ENCODE results near the gene SEMA5B.

- TF ChIP-seq, protein P1, sequence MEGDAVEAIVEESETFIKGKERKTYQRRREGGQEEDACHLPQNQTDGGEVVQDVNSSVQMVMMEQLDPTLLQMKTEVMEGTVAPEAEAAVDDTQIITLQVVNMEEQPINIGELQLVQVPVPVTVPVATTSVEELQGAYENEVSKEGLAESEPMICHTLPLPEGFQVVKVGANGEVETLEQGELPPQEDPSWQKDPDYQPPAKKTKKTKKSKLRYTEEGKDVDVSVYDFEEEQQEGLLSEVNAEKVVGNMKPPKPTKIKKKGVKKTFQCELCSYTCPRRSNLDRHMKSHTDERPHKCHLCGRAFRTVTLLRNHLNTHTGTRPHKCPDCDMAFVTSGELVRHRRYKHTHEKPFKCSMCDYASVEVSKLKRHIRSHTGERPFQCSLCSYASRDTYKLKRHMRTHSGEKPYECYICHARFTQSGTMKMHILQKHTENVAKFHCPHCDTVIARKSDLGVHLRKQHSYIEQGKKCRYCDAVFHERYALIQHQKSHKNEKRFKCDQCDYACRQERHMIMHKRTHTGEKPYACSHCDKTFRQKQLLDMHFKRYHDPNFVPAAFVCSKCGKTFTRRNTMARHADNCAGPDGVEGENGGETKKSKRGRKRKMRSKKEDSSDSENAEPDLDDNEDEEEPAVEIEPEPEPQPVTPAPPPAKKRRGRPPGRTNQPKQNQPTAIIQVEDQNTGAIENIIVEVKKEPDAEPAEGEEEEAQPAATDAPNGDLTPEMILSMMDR (IDR thresholded peaks at IDR 0.05; ENCODE audit: insufficient read depth, low read length, poor library complexity, severe bottlenecking), result no peak
- TF ChIP-seq EZH2phosphoT487 (conservative IDR thresholded peaks at IDR 0.05; ENCODE audit: low read length), result no peak
Measured at GRCh38 chr3:122942239-122942638, 85.3 kb downstream of the SEMA5B start.
